Muscle layer of duodenum (tissue), 2 donors: ENCODE measurements around the gene PDE6H.

Experiments
- H3K27ac ChIP-seq: one replicate; pipeline ENCODE4 v1.7.0; 2013; ENCODE audit warnings: mild to moderate bottlenecking, low read length
- H3K27me3 ChIP-seq: one replicate; pipeline ENCODE4 v1.7.0; 2013; ENCODE audit warnings: low read depth, mild to moderate bottlenecking, control low read depth, low read length
- H3K36me3 ChIP-seq, 2 donors: one replicate each; pipeline ENCODE4 v1.7.0; 2013; ENCODE audit warnings: low read length in 2 of 2, control low read depth in 1 of 2, mild to moderate bottlenecking in 1 of 2; ENCODE audit not compliant: insufficient read depth in 2 of 2, control insufficient read depth in 1 of 2
- H3K4me1 ChIP-seq, 2 donors: one replicate each; pipeline ENCODE4 v1.7.0; 2013; ENCODE audit warnings: low read length in 2 of 2, mild to moderate bottlenecking in 2 of 2, control low read depth in 1 of 2, moderate library complexity in 1 of 2; ENCODE audit not compliant: insufficient read depth in 2 of 2, control insufficient read depth in 1 of 2
- H3K4me3 ChIP-seq, 2 donors: one replicate each; pipeline ENCODE4 v1.7.0; 2013; ENCODE audit warnings: low read length in 2 of 2, low read depth in 1 of 2, mild to moderate bottlenecking in 1 of 2
- H3K9me3 ChIP-seq, 2 donors: one replicate each; pipeline ENCODE4 v1.7.0; 2013; ENCODE audit warnings: low read length in 2 of 2, control low read depth in 1 of 2, mild to moderate bottlenecking in 1 of 2; ENCODE audit not compliant: control insufficient read depth in 1 of 2
- donor health status: healthy.

Gene PDE6H

GRCh38 chr12:14975457-14975856, 2.6 kb downstream of the PDE6H start:
- no peaks in the 10 kb centered on the region for H3K36me3 ChIP-seq
- H3K9me3 ChIP-seq: no peaks in the 10 kb centered on the region
- no peak overlapping the region for H3K4me3 ChIP-seq
- no peaks in the 10 kb centered on the region for H3K27me3 ChIP-seq
- no peaks in the 10 kb centered on the region for H3K4me1 ChIP-seq
- no peak overlapping the region for H3K27ac ChIP-seq

- Histone ChIP-seq H3K27ac (no peak overlapping the region), H3K27me3 (no peaks in the 10 kb centered on the region), H3K9me3 (no peaks in the 10 kb centered on the region), H3K36me3 (no peaks in the 10 kb centered on the region), H3K4me3 (no peak overlapping the region), H3K4me1 (no peaks in the 10 kb centered on the region)
These were observed 3.8 kb downstream of the PDE6H start for GRCh38 chr12:14976658-14977057.

DNA sequence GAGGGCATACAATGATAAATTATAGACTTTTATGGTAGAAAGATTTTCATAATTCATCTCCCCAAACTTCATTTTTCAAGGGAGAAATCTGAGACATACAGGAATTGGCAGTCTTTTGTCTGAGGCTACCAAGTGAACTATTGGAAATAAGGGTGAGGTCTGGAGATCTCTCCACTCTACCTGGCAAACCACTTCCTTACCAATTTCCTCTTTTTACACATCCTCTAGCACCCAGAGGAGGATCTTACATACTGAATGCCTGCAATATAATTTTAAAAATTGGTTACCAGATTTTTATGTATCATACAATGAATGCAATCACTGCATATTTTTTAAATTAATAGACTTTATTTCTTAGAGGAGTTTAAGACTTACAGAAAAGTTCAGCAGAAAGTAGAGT, 6.6 kb downstream of the PDE6H start:
- Histone ChIP-seq H3K4me3 (no peak overlapping the region), H3K36me3 (no peaks in the 10 kb centered on the region), H3K4me1 (no peaks in the 10 kb centered on the region), H3K9me3 (no peaks in the 10 kb centered on the region), H3K27ac (no peak overlapping the region), H3K27me3 (no peaks in the 10 kb centered on the region)

DNA sequence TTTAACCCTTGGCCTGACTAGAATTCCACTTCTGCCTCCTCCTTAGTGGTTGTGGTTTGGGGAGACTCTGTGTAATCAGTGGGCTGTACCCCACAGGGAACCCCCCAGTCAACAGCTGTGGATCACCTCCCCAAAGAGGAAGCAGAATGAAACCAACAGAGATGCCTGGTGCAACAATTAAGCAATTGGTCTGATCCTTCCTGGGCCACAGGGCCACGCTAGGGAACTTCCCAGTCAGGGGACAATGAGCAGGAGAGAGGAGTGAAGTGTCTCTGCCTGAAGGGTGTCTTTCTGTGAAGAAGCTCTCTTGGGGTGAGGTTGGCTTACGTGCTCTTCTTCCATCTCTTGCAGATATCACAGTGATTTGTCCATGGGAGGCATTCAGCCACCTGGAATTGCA, 8.2 kb downstream of the PDE6H start:
- Histone ChIP-seq H3K4me1 (no peaks in the 10 kb centered on the region), H3K27me3 (no peaks in the 10 kb centered on the region), H3K27ac (no peak overlapping the region), H3K9me3 (no peaks in the 10 kb centered on the region), H3K36me3 (no peaks in the 10 kb centered on the region), H3K4me3 (no peak overlapping the region)

GRCh38 chr12:14982562-14982961, 9.7 kb downstream of the PDE6H start:
- Histone ChIP-seq H3K27ac (no peak overlapping the region), H3K9me3 (no peaks in the 10 kb centered on the region), H3K4me3 (no peak overlapping the region), H3K27me3 (no peaks in the 10 kb centered on the region), H3K4me1 (no peaks in the 10 kb centered on the region), H3K36me3 (no peaks in the 10 kb centered on the region)

DNA sequence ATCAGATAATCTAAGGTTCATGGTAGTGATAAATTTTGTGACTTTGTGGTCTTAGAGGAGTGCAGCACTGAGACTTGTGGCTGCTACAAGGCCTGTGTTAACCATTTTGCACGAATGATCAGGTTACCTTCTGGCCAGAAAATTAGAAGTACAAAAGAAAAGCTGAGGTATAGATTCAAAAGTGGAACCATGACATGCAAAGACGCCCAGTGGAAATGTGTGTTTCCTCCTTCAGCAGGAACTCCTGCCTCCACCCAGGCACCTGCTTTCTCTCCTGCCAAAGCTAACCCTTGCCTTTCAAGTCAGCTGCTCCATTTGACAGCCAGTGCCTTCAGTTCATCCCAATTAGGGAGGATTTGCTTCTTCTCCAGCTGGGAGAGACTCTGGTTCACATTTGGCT, 10.1 kb downstream of the PDE6H start:
- Histone ChIP-seq H3K4me1 (no peaks in the 10 kb centered on the region), H3K9me3 (no peaks in the 10 kb centered on the region), H3K27ac (no peak overlapping the region), H3K36me3 (no peaks in the 10 kb centered on the region), H3K4me3 (no peak overlapping the region), H3K27me3 (no peaks in the 10 kb centered on the region)

DNA sequence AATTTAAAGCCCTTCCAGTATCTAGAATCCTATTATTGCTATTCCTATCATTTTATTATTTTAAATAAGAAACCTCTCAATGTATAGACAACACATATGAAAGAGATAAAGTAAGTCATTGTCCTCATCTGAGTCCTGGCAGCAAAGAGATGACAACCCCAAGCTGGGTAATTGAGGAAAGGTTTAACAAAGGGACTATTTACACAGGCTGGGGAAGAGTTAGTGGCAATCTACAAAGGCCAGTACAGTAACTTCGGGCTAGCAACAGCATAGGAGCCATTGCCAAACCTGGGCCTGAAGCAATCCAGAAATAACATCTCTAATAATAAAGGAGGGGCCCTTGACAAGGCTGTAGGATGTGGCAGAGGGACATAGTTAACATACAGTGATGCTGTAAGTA, 11.2 kb downstream of the PDE6H start:
- Histone ChIP-seq H3K36me3 (no peaks in the 10 kb centered on the region), H3K27me3 (no peaks in the 10 kb centered on the region), H3K27ac (no peak overlapping the region), H3K4me1 (no peaks in the 10 kb centered on the region), H3K9me3 (no peaks in the 10 kb centered on the region), H3K4me3 (no peak overlapping the region)

DNA sequence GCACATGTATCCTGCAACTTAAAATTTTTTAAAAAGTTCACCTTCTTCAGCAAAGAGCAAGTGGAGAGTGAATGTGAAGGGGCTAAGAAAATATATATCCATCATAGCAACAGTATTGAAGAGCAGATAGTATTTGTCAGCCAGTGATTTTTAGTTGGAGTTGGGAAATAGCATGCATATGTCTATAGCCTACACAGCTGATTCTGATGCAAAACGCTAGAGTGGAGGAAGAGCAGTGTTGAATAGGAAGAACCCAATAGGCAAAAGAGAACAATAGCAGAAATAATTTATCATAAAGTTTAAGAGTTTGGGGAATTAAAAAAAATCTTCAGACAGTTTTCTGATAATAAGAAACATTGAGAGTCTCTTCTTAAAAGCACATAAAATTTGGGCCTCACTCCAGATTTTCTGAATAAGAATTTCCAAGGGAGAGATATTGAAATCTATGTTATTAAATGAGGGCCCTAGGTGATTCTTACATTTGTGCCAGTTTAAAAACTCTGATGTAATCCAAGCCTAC, 12.0 kb downstream of the PDE6H start:
- H3K36me3 ChIP-seq: no peaks in the 10 kb centered on the region
- no peaks in the 10 kb centered on the region for H3K9me3 ChIP-seq
- no peaks in the 10 kb centered on the region for H3K27me3 ChIP-seq
- no peak overlapping the region for H3K4me3 ChIP-seq
- no peak overlapping the region for H3K27ac ChIP-seq
- peaks cover 0 to 6% of the 10 kb centered on the region in 2 donors for H3K4me1 ChIP-seq

DNA sequence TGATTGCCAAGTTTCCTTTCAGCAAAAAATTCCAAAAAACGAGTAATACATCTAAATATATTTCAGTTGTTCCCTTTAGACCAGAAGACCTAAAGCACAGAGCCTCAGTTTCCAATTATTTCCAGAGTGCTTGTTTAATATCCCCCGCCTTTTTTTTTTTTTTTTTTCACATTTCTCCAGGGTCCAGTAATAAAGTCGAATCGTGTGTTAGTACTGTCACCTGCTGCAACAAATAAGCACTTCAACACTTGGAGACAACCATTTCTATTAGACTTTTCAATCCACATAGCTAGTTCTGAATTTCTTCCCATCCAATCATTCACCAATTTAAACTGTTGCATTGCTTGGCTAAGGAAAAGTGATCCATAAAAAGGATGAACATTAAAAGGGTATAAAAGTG, 13.6 kb downstream of the PDE6H start:
- Histone ChIP-seq H3K4me1 (peaks cover 0 to 6% of the 10 kb centered on the region in 2 donors), H3K36me3 (no peaks in the 10 kb centered on the region), H3K4me3 (no peak overlapping the region), H3K9me3 (no peaks in the 10 kb centered on the region), H3K27ac (no peak overlapping the region), H3K27me3 (no peaks in the 10 kb centered on the region)

- Histone ChIP-seq H3K27me3 (no peaks in the 10 kb centered on the region), H3K9me3 (no peaks in the 10 kb centered on the region), H3K4me3 (no peak overlapping the region), H3K27ac (no peak overlapping the region), H3K4me1 (peaks cover 0 to 6% of the 10 kb centered on the region in 2 donors), H3K36me3 (no peaks in the 10 kb centered on the region)
These were observed 15.2 kb downstream of the PDE6H start for GRCh38 chr12:14988035-14988434.

GRCh38 chr12:14989790-14990189, 16.9 kb downstream of the PDE6H start:
- peaks cover 0 to 6% of the 10 kb centered on the region in 2 donors for H3K4me1 ChIP-seq
- H3K36me3 ChIP-seq: no peaks in the 10 kb centered on the region
- H3K27me3 ChIP-seq: no peaks in the 10 kb centered on the region
- no peak overlapping the region for H3K4me3 ChIP-seq
- no peak overlapping the region for H3K27ac ChIP-seq
- no peaks in the 10 kb centered on the region for H3K9me3 ChIP-seq

DNA sequence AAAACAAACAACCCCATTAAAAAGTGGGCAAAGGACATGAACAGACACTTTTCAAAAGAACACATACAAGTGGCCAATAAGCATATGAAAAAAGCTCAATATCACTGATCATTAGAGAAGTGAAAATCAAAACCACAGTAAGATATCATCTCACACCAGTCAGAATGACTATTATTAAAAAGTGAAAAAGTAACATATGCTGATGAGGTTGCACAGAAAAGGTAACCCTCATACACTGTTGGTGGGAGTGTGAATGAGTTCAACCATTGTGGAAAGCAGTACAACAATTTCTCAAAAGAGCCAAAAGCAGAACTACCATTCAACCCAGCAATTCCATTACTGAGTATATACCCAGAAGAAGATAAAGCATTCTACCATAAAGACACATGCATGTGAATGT, 18.2 kb downstream of the PDE6H start:
- Histone ChIP-seq H3K9me3 (no peaks in the 10 kb centered on the region), H3K36me3 (no peaks in the 10 kb centered on the region), H3K27ac (no peak overlapping the region), H3K27me3 (no peaks in the 10 kb centered on the region), H3K4me3 (no peak overlapping the region), H3K4me1 (peaks cover 0 to 10% of the 10 kb centered on the region in 2 donors)
